ENCODE measurements around the gene FBL.

DNA sequence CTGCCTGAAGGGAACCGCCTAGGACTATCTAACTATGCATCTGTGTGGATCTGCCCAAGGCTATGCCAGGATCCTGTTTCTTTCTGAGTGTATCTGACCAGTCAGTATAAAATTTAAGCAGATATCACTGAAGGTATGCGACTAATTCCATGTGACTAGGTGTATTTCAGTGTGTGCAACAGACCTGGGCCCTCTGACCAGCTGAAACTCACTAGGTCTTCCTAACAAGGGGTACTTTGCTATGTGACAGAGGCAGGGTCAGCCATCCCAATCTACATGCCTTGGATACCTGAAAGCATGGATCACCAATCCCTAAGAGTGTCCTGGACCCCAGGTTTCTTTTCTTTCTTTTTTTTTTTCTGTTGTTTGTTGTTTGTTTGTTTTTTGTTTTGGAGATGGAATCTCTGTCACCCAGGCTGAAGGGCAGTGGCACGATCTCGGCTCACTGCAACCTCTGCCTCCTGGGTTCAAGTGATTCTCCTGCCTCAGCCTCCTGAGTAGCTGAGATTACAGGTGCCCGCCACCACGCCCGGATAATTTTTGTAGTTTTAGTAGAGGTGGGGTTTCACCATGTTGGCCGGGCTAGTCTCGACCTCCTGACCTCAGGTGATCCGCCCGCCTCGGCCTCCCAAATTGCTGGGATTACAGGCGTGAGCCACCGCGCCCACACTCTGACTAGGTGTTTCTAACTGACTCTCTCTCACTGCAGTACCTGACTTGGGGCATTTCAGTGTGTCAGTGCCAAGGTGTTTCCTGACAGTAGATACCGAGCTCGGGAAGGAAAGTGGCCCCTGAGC, 44.8 kb upstream of the FBL start:
- TF ChIP-seq, protein P1, sequence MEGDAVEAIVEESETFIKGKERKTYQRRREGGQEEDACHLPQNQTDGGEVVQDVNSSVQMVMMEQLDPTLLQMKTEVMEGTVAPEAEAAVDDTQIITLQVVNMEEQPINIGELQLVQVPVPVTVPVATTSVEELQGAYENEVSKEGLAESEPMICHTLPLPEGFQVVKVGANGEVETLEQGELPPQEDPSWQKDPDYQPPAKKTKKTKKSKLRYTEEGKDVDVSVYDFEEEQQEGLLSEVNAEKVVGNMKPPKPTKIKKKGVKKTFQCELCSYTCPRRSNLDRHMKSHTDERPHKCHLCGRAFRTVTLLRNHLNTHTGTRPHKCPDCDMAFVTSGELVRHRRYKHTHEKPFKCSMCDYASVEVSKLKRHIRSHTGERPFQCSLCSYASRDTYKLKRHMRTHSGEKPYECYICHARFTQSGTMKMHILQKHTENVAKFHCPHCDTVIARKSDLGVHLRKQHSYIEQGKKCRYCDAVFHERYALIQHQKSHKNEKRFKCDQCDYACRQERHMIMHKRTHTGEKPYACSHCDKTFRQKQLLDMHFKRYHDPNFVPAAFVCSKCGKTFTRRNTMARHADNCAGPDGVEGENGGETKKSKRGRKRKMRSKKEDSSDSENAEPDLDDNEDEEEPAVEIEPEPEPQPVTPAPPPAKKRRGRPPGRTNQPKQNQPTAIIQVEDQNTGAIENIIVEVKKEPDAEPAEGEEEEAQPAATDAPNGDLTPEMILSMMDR (IDR thresholded peaks at IDR 0.05), result no peak
- TF ChIP-seq RARB (CRISPR knock-in tag; IDR thresholded peaks at IDR 0.05) (no peak), ESRRA (IDR thresholded peaks at IDR 0.05; ENCODE audit: borderline replicate concordance, low read length) (no peak), MAFK (IDR thresholded peaks at IDR 0.05; ENCODE audit: partially characterized antibody) (no peak), CHD4 (IDR thresholded peaks at IDR 0.05; ENCODE audit: borderline replicate concordance) (no peak), CBX8 (IDR thresholded peaks at IDR 0.05) (no peak), EP300 (IDR thresholded peaks at IDR 0.05) (no peak), TP53 (CRISPR knock-in tag; IDR thresholded peaks at IDR 0.05) (no peak), NPAS2 (CRISPR knock-in tag; IDR thresholded peaks at IDR 0.05; ENCODE audit: borderline replicate concordance) (no peak), POLR2A (IDR thresholded peaks at IDR 0.05; ENCODE audit: low read length) (no peak), ZFP36 (IDR thresholded peaks at IDR 0.05; ENCODE audit: borderline replicate concordance, partially characterized antibody) (no peak)
- TF ChIP-seq, protein P2, sequence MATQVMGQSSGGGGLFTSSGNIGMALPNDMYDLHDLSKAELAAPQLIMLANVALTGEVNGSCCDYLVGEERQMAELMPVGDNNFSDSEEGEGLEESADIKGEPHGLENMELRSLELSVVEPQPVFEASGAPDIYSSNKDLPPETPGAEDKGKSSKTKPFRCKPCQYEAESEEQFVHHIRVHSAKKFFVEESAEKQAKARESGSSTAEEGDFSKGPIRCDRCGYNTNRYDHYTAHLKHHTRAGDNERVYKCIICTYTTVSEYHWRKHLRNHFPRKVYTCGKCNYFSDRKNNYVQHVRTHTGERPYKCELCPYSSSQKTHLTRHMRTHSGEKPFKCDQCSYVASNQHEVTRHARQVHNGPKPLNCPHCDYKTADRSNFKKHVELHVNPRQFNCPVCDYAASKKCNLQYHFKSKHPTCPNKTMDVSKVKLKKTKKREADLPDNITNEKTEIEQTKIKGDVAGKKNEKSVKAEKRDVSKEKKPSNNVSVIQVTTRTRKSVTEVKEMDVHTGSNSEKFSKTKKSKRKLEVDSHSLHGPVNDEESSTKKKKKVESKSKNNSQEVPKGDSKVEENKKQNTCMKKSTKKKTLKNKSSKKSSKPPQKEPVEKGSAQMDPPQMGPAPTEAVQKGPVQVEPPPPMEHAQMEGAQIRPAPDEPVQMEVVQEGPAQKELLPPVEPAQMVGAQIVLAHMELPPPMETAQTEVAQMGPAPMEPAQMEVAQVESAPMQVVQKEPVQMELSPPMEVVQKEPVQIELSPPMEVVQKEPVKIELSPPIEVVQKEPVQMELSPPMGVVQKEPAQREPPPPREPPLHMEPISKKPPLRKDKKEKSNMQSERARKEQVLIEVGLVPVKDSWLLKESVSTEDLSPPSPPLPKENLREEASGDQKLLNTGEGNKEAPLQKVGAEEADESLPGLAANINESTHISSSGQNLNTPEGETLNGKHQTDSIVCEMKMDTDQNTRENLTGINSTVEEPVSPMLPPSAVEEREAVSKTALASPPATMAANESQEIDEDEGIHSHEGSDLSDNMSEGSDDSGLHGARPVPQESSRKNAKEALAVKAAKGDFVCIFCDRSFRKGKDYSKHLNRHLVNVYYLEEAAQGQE (IDR thresholded peaks at IDR 0.05), result no peak
- TF ChIP-seq, protein P3, sequence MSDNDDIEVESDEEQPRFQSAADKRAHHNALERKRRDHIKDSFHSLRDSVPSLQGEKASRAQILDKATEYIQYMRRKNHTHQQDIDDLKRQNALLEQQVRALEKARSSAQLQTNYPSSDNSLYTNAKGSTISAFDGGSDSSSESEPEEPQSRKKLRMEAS (IDR thresholded peaks at IDR 0.05), result no peak
- TF ChIP-seq, protein P4, sequence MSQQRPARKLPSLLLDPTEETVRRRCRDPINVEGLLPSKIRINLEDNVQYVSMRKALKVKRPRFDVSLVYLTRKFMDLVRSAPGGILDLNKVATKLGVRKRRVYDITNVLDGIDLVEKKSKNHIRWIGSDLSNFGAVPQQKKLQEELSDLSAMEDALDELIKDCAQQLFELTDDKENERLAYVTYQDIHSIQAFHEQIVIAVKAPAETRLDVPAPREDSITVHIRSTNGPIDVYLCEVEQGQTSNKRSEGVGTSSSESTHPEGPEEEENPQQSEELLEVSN (IDR thresholded peaks at IDR 0.05; ENCODE audit: borderline replicate concordance, low read depth), result no peak

Measured in A549 (cell line).